A549 (cell line): ENCODE results near the gene P2RX6. TPM values are rescaled to one million over a fixed set of nuclear protein-coding genes. Genes with fewer than 3 reads are reported as not detected.

ENCODE experiments used
- ATAC-seq, 2 experiments: fragments of 200-7000 bp in 1 of 2; fragments of >200 bp in 1 of 2; cut with Nextera tagmentation in 1 of 2; cut with Tn5 transposase in 1 of 2; 3 replicates each; pipeline versions ENCODE4 v1.8.0 to v1.9.1; 2018 to 2020; ENCODE audit warnings: mild to moderate bottlenecking in 1 of 2, moderate library complexity in 1 of 2
- CTCF ChIA-PET: fragments of 300-600 bp; sonication (Branson Sonifier 250); formaldehyde crosslinking; extraction: SDS; loops from one replicate; lab custom pipeline; 2021; ENCODE audit warnings: antibody characterized with exemption, inconsistent platforms; lab: Yijun Ruan, JAX
- POLR2A ChIA-PET: fragments of 350-600 bp; formaldehyde crosslinking; extraction: SDS; loops from one replicate; lab custom pipeline; 2021; ENCODE audit warnings: antibody characterized with exemption, inconsistent platforms; lab: Yijun Ruan, JAX
- DNase-seq, 2 experiments: peaks; one replicate each; pipeline versions ENCODE4 v3.0.0 to v3.0.0-alpha.2; 2011 to 2016; ENCODE audit warnings: low read depth in 1 of 2, low spot score in 1 of 2
- FAIRE-seq: peaks from 2 replicates; lab custom pipeline; 2011; peaks lifted over from hg19 to GRCh38; lab: Jason Lieb, UNC
- H3K27ac ChIP-seq, 2 experiments: fragments of >200 bp; sonication (Bioruptor Twin); formaldehyde crosslinking; 3 replicates each; pipeline ENCODE4 v1.5.1; 2016 to 2017
- H3K4me1 ChIP-seq: fragments of >200 bp; sonication (Bioruptor Twin); formaldehyde crosslinking; 3 replicates; pipeline ENCODE4 v1.6.1; 2016
- H3K4me2 ChIP-seq: fragments of >200 bp; sonication (Bioruptor Twin); formaldehyde crosslinking; 3 replicates; pipeline ENCODE4 v1.6.1; 2016
- H3K4me3 ChIP-seq: fragments of >200 bp; sonication (Bioruptor Twin); formaldehyde crosslinking; 3 replicates; pipeline ENCODE4 v1.5.1; 2016
- H3K9me3 ChIP-seq: fragments of >200 bp; sonication (Bioruptor Twin); formaldehyde crosslinking; 3 replicates; pipeline ENCODE4 v1.6.1; 2016
- EHMT2 ChIP-seq: fragments of 200-600 bp; sonication (generic); IDR thresholded peaks from 2 replicates; pipeline ENCODE4 v1.6.1; 2016; ENCODE audit warnings: antibody characterized with exemption, low read depth, mild to moderate bottlenecking, moderate library complexity
- HEYL ChIP-seq: fragments of 250-450 bp; sonication (Bioruptor Pico); IDR thresholded peaks from 2 replicates; pipeline ENCODE4 v1.8.0; 2021; ENCODE audit warnings: mild to moderate bottlenecking, moderate library complexity
- JUN ChIP-seq, 2 experiments: fragments of >200 bp; sonication (Bioruptor Twin); formaldehyde crosslinking; IDR thresholded peaks; 2 replicates in 1 of 2; 3 replicates in 1 of 2; pipeline ENCODE4 v1.6.1; 2016 to 2017
- JUNB ChIP-seq: fragments of >200 bp; sonication (Bioruptor Twin); formaldehyde crosslinking; IDR thresholded peaks from 2 replicates; pipeline ENCODE4 v1.6.1; 2016
- MAFK ChIP-seq: fragments of 450-650 bp; IDR thresholded peaks from 2 replicates; pipeline ENCODE4 v1.6.1; 2014; ENCODE audit not compliant: partially characterized antibody
- NPAS2 ChIP-seq: fragments of 250-450 bp; sonication (Bioruptor Pico); IDR thresholded peaks from 2 replicates; pipeline ENCODE4 v1.8.0; 2022; ENCODE audit warnings: mild to moderate bottlenecking, moderate library complexity, borderline replicate concordance
- RNF2 ChIP-seq: fragments of 200-600 bp; sonication (generic); IDR thresholded peaks from 2 replicates; pipeline ENCODE4 v1.6.1; 2016; ENCODE audit warnings: low read depth, mild to moderate bottlenecking, antibody characterized with exemption, moderate library complexity, borderline replicate concordance
- SREBF2 ChIP-seq: fragments of 450-650 bp; IDR thresholded peaks from 2 replicates; pipeline ENCODE4 v1.6.1; 2014; ENCODE audit warnings: mild to moderate bottlenecking, moderate library complexity
- TP53 ChIP-seq: fragments of 250-450 bp; sonication (Bioruptor Pico); IDR thresholded peaks from 2 replicates; pipeline ENCODE4 v1.5.0; 2021; ENCODE audit warnings: mild to moderate bottlenecking, moderate library complexity
- ZNF302 ChIP-seq: fragments of 250-450 bp; sonication (Bioruptor Pico); IDR thresholded peaks from 2 replicates; pipeline ENCODE4 v1.9.0; 2021; ENCODE audit warnings: inconsistent platforms, mild to moderate bottlenecking, moderate library complexity
- WGBS: methylation state at CpG from one replicate; pipeline ENCODE4 v1.1.6; 2017; ENCODE audit errors: missing lambda C conversion rate; 5-methylcytosine and 5-hydroxymethylcytosine counted together
- polyA plus RNA-seq, 4 experiments: library from polyadenylated mRNA; depleted of rRNA in 3 of 4; stranded (reverse); fragments of >200 nt; fragmentation: RNase III in 1 of 4; extraction: RNeasy Plus Mini Kit Qiagen cat#74134 plus additional on column Dnase treatment in 1 of 4; gene quantifications; 2 replicates in 3 of 4; 3 replicates in 1 of 4; pipeline ENCODE4 v1.2.3, GENCODE V29; 2011 to 2017
- TF ChIP-seq, protein P1 (sequence below): fragments of 150-350 bp; IDR thresholded peaks from 2 replicates; pipeline ENCODE4 v1.6.1; 2014; ENCODE audit warnings: low read depth, mild to moderate bottlenecking, low read length
- TF ChIP-seq, protein P2 (sequence below): fragments of 250-450 bp; sonication (Bioruptor Pico); IDR thresholded peaks from 2 replicates; pipeline ENCODE4 v1.5.0; 2021; ENCODE audit warnings: mild to moderate bottlenecking, moderate library complexity, borderline replicate concordance
- TF ChIP-seq, protein P3 (sequence below): IDR thresholded peaks from 2 replicates; pipeline ENCODE4 v1.6.1; 2012
- TF ChIP-seq, protein P4 (sequence below): fragments of >200 bp; sonication (Bioruptor Twin); formaldehyde crosslinking; IDR thresholded peaks from 3 replicates; pipeline ENCODE4 v1.6.1; 2016
- TF ChIP-seq, protein P5 (sequence below): fragments of >200 bp; sonication (Bioruptor Twin); formaldehyde crosslinking; IDR thresholded peaks from 2 replicates; pipeline ENCODE4 v1.6.1; 2016

P2RX6 gene
- polyA plus RNA-seq, 2 of the 4 experiments (the other 2 are of a cell fraction) = 0.67 to 0.92 TPM

DNA sequence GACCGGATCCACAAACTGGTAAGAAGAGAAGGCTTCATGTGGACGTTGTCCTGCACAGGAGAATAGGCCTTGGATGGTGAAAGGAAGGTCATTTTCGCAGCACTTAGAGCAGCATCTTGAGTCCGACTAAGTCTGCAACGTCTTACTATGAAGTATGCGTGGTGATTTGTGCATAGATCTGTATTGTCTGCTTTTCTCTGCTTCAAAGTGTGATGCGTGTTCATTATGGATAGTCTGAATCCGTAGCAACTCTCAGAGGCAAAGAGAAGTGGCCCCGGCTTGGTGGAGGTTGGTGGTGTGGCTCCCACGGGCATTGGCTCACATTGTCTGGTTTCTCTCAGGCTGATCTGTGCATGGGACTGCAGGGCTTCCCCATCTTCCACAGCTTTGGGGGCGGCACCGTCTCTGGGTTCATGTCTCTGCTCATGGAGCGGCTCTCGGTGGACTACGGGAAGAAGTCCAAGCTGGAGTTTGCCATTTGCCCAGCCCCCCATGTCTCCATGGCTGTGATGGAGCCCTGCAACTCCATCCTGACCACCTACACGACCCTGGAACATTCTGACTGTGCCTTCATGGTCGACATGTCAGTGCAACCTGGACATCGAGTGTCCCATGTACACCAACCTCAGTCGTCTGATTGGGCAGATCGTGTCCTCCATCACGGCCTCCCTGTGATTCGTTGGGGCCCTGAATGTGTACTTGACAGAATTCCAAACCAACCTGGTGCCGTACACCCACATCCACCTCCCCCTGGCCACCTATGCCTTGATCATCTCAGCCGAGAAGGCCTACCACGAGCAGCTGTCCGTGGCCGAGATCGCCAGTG is 52.3 kb downstream of the P2RX6 start (continued):
- TF ChIP-seq, protein P1, sequence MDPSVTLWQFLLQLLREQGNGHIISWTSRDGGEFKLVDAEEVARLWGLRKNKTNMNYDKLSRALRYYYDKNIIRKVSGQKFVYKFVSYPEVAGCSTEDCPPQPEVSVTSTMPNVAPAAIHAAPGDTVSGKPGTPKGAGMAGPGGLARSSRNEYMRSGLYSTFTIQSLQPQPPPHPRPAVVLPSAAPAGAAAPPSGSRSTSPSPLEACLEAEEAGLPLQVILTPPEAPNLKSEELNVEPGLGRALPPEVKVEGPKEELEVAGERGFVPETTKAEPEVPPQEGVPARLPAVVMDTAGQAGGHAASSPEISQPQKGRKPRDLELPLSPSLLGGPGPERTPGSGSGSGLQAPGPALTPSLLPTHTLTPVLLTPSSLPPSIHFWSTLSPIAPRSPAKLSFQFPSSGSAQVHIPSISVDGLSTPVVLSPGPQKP = no peak

DNA sequence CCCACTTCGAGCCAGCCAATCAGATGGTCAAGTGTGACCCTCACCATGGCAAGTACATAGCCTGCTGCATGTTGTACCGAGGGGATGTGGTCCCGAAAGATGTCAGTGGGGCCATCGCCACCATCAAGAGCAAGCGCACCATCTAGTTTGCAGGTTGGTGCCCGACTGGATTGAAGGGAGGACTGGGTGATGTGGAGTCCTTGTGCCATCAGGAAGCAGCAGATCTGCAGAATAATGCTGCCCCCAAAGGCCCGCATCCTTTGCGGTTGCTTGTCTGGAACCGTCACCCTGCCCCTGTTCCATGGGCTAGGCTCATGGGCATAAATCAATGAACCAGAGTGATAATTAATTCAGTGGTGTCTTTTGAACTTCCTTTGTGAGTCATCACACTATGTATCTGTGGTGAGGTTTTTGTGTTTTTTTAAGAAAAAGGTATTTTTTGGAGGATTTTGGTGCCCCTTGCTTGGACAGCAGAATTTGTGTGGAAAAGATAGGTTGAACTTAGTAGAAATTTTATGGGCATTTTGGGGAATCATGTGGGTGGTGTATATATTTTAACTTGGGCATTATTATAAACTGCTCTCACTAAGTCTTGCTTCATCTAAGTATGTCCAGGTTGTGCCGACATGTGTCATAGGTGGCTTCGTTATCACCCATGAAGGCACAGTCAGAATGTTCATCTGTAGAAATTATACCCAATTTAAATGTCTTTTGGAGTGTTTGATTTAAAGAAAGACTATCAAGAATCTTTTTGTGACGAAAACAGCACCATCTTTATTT is 53.1 kb downstream of the P2RX6 start:
- no peak for FAIRE-seq

DNA sequence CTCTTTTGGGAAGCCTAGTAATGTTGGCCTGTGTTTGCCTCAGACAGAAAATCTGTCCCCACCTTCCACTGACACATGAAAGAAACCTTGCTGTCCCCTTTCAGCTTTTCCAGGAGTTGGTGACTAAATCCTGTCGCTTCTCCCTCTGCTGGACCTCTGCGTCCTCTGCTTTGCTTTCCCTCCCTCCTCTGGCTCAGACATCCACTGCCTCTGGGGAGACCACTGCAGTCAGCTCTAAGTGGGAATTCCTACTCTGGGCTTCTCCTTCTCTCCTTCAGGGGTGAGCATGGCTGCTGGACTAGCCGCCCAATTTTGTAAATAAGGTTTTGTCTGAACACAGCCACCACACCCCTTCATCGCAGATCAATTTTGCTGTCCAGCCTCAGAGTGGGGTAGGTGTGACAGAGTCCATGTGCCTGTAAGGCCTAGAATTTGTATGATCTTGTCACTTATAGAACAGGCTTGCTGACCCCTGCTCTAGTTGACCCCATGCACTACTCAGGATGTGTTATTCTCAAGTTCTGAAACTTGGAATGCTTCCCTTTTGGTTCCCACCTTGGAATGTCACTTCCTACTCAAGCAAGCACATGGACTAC is 53.8 kb downstream of the P2RX6 start:
- no peak for ATAC-seq
- TF ChIP-seq NPAS2 (CRISPR knock-in tag) (no peak), ZNF302 (no peak), EHMT2 (no peak)
- Histone ChIP-seq H3K27ac (no peak overlapping the region), H3K9me3 (no peaks in the 10 kb centered on the region), H3K4me3 (no peak overlapping the region), H3K4me2 (no peak overlapping the region), H3K4me1 (no peaks in the 10 kb centered on the region)
- 83% methylated on average over 4 of the region's 4 CpGs for WGBS
- ChIA-PET POLR2A (no interaction called here), CTCF (interaction anchor here (1.0 kb wide), 1 partner anchor 36 kb away, joined by 3 read pairs; no protein-coding TSS in a partner anchor)
- FAIRE-seq = no peak
- no peak for DNase-seq

More for the DNA sequence above, 53.1 kb downstream of the P2RX6 start:
- CTCF ChIA-PET = no interaction called here
- TF ChIP-seq RNF2 = no peak
- TF ChIP-seq HEYL (CRISPR knock-in tag) = no peak
- TF ChIP-seq, protein P2, sequence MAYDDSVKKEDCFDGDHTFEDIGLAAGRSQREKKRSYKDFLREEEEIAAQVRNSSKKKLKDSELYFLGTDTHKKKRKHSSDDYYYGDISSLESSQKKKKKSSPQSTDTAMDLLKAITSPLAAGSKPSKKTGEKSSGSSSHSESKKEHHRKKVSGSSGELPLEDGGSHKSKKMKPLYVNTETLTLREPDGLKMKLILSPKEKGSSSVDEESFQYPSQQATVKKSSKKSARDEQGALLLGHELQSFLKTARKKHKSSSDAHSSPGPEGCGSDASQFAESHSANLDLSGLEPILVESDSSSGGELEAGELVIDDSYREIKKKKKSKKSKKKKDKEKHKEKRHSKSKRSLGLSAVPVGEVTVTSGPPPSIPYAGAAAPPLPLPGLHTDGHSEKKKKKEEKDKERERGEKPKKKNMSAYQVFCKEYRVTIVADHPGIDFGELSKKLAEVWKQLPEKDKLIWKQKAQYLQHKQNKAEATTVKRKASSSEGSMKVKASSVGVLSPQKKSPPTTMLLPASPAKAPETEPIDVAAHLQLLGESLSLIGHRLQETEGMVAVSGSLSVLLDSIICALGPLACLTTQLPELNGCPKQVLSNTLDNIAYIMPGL (CRISPR knock-in tag) = no peak
- no peak for TF ChIP-seq TP53 (CRISPR knock-in tag)
- no peak for TF ChIP-seq SREBF2
- TF ChIP-seq, protein P3, sequence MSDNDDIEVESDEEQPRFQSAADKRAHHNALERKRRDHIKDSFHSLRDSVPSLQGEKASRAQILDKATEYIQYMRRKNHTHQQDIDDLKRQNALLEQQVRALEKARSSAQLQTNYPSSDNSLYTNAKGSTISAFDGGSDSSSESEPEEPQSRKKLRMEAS = no peak
- no peak for TF ChIP-seq JUN (IDR thresholded peaks at IDR 0.05)
- TF ChIP-seq MAFK = no peak
- no peak for TF ChIP-seq JUNB
- TF ChIP-seq, protein P4, sequence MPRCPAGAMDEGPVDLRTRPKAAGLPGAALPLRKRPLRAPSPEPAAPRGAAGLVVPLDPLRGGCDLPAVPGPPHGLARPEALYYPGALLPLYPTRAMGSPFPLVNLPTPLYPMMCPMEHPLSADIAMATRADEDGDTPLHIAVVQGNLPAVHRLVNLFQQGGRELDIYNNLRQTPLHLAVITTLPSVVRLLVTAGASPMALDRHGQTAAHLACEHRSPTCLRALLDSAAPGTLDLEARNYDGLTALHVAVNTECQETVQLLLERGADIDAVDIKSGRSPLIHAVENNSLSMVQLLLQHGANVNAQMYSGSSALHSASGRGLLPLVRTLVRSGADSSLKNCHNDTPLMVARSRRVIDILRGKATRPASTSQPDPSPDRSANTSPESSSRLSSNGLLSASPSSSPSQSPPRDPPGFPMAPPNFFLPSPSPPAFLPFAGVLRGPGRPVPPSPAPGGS = no peak
- TF ChIP-seq, protein P5, sequence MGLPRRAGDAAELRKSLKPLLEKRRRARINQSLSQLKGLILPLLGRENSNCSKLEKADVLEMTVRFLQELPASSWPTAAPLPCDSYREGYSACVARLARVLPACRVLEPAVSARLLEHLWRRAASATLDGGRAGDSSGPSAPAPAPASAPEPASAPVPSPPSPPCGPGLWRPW = no peak
- DNase-seq = no peak
- WGBS = 83% methylated on average over 6 of the region's 12 CpGs
- Histone ChIP-seq H3K4me1 (no peaks in the 10 kb centered on the region), H3K4me2 (no peak overlapping the region), H3K4me3 (no peak overlapping the region), H3K27ac (no peak overlapping the region), H3K9me3 (no peaks in the 10 kb centered on the region)
- POLR2A ChIA-PET = no interaction called here
- ATAC-seq = no peak
